Mesenchymal stem cell (in vitro differentiated cells and primary cell): Measurements from ENCODE around the gene THBS4.

Experiments used
- DNase-seq: peaks from one replicate; pipeline ENCODE4 v3.0.0-alpha.2; 2013
- H2AFZ ChIP-seq: one replicate; pipeline ENCODE4 v1.6.1; 2013; ENCODE audit warnings: low read depth, mild to moderate bottlenecking, control low read depth, inconsistent platforms, low read length, moderate library complexity
- H2AK5ac ChIP-seq: 2 replicates; pipeline ENCODE4 v1.6.1; 2013; ENCODE audit warnings: low read length, moderate library complexity, mild to moderate bottlenecking, inconsistent platforms; ENCODE audit not compliant: severe bottlenecking
- H2BK120ac ChIP-seq: one replicate; pipeline ENCODE4 v1.6.1; 2013; ENCODE audit warnings: low read depth, mild to moderate bottlenecking, inconsistent platforms, low read length, moderate library complexity
- H2BK12ac ChIP-seq, 2 experiments: one replicate each; pipeline ENCODE4 v1.6.1; 2013; ENCODE audit warnings: inconsistent platforms in 2 of 2, low read length in 2 of 2, mild to moderate bottlenecking in 2 of 2, moderate library complexity in 2 of 2, control low read depth in 1 of 2
- H2BK15ac ChIP-seq: one replicate; pipeline ENCODE4 v1.6.1; 2013; ENCODE audit warnings: mild to moderate bottlenecking, low read depth, inconsistent platforms; ENCODE audit not compliant: poor library complexity, severe bottlenecking
- H2BK5ac ChIP-seq: 2 replicates; pipeline ENCODE4 v1.6.1; 2013; ENCODE audit warnings: low read depth, mild to moderate bottlenecking, low read length, control low read depth, inconsistent platforms; ENCODE audit not compliant: poor library complexity, severe bottlenecking
- H3K14ac ChIP-seq, 2 experiments: one replicate each; pipeline ENCODE4 v1.6.1; 2013; ENCODE audit warnings: inconsistent platforms in 2 of 2, low read length in 2 of 2, control low read depth in 1 of 2, mild to moderate bottlenecking in 1 of 2, moderate library complexity in 1 of 2
- H3K18ac ChIP-seq, 2 experiments: one replicate each; pipeline ENCODE4 v1.6.1; 2013; ENCODE audit warnings: inconsistent platforms in 2 of 2, low read length in 2 of 2, control low read depth in 1 of 2, low read depth in 1 of 2, mild to moderate bottlenecking in 1 of 2
- H3K23ac ChIP-seq, 2 experiments: one replicate each; pipeline ENCODE4 v1.6.1; 2013; ENCODE audit warnings: inconsistent platforms in 2 of 2, low read length in 2 of 2, mild to moderate bottlenecking in 2 of 2, moderate library complexity in 2 of 2, control low read depth in 1 of 2
- H3K27ac ChIP-seq: 2 replicates; pipeline ENCODE4 v1.5.1; 2013; ENCODE audit warnings: mild to moderate bottlenecking, moderate library complexity, low read length, control low read depth, inconsistent platforms; ENCODE audit not compliant: poor library complexity, severe bottlenecking
- H3K27me3 ChIP-seq, 2 experiments: 2 replicates each; pipeline versions ENCODE4 v1.6.1 to v1.7.0; 2013; ENCODE audit warnings: low read length in 2 of 2, mild to moderate bottlenecking in 2 of 2, moderate library complexity in 2 of 2, control low read depth in 1 of 2, inconsistent platforms in 1 of 2; ENCODE audit not compliant: control insufficient read depth in 1 of 2, insufficient read depth in 1 of 2
- H3K36me3 ChIP-seq, 2 experiments: 2 replicates each; pipeline versions ENCODE4 v1.6.1 to v1.7.0; 2013; ENCODE audit warnings: low read length in 2 of 2, control low read depth in 1 of 2, inconsistent platforms in 1 of 2, low read depth in 1 of 2, mild to moderate bottlenecking in 1 of 2; ENCODE audit not compliant: insufficient read depth in 2 of 2, control insufficient read depth in 1 of 2
- H3K4ac ChIP-seq, 2 experiments: one replicate each; pipeline ENCODE4 v1.6.1; 2013; ENCODE audit warnings: inconsistent platforms in 2 of 2, low read length in 2 of 2, mild to moderate bottlenecking in 2 of 2, moderate library complexity in 2 of 2, control low read depth in 1 of 2, low read depth in 1 of 2
- H3K4me1 ChIP-seq: 2 replicates; pipeline ENCODE4 v1.6.1; 2013; ENCODE audit warnings: low read depth, low read length, control low read depth; ENCODE audit not compliant: control insufficient read depth, insufficient read depth
- H3K4me2 ChIP-seq: 2 replicates; pipeline ENCODE4 v1.6.1; 2013; ENCODE audit warnings: low read length, mild to moderate bottlenecking, inconsistent platforms; ENCODE audit not compliant: poor library complexity, severe bottlenecking
- H3K4me3 ChIP-seq, 2 experiments: 2 replicates each; pipeline versions ENCODE4 v1.5.1 to v1.7.0; 2013; ENCODE audit warnings: low read length in 2 of 2, mild to moderate bottlenecking in 2 of 2, control low read depth in 1 of 2, low read depth in 1 of 2; ENCODE audit not compliant: insufficient read depth in 1 of 2
- H3K79me1 ChIP-seq: replicated peaks from 2 replicates; pipeline ENCODE4 v1.6.1; 2013; ENCODE audit warnings: mild to moderate bottlenecking, control low read depth, low read length, inconsistent platforms; ENCODE audit not compliant: poor library complexity, severe bottlenecking
- H3K9ac ChIP-seq: 2 replicates; pipeline ENCODE4 v1.7.0; 2013; ENCODE audit warnings: mild to moderate bottlenecking, low read length, moderate library complexity
- H3K9me3 ChIP-seq: 2 replicates; pipeline ENCODE4 v1.7.0; 2013; ENCODE audit warnings: mild to moderate bottlenecking, low read length; ENCODE audit not compliant: control insufficient read depth
- H4K8ac ChIP-seq: one replicate; pipeline ENCODE4 v1.6.1; 2013; ENCODE audit warnings: inconsistent platforms, mild to moderate bottlenecking, low read length, moderate library complexity
- H4K91ac ChIP-seq: one replicate; pipeline ENCODE4 v1.6.1; 2013; ENCODE audit warnings: mild to moderate bottlenecking, low read length, inconsistent platforms
- WGBS: methylation state at CpG from one replicate; pipeline ENCODE4 v1.1.7; 2013; ENCODE audit warnings: mixed read lengths; 5-methylcytosine and 5-hydroxymethylcytosine counted together

Gene THBS4

GRCh38 chr5:80094236-80094738 is 59.1 kb downstream of the THBS4 start:
- no peak for DNase-seq
- no peaks in the 10 kb centered on the region for H3K27me3 ChIP-seq
- H3K36me3 ChIP-seq, result no peaks in the 10 kb centered on the region
- no peak overlapping the region for H3K4ac ChIP-seq
- H3K79me1 ChIP-seq, result no peaks in the 10 kb centered on the region
- no peak overlapping the region for H3K14ac ChIP-seq
- H4K91ac ChIP-seq, result no peak overlapping the region
- no peak overlapping the region for H3K23ac ChIP-seq
- H2AFZ ChIP-seq, result no peak overlapping the region
- peaks cover 9% of the 10 kb centered on the region for H3K4me1 ChIP-seq
- no peak overlapping the region for H2AK5ac ChIP-seq
- 96% methylated on average over 3 of the region's 5 CpGs for WGBS
- H3K9me3 ChIP-seq, result no peaks in the 10 kb centered on the region
- no peak overlapping the region for H2BK5ac ChIP-seq
- no peak overlapping the region for H2BK15ac ChIP-seq
- peak overlapping the region; percentile 42 for H4K8ac ChIP-seq
- H3K4me2 ChIP-seq, result no peak overlapping the region
- no peak overlapping the region for H2BK120ac ChIP-seq
- H2BK12ac ChIP-seq, result no peak overlapping the region
- H3K9ac ChIP-seq, result no peak overlapping the region
- H3K27ac ChIP-seq, result peak overlapping the region; percentile 31
- no peak overlapping the region for H3K18ac ChIP-seq
- H3K4me3 ChIP-seq, result no peak overlapping the region

- Histone ChIP-seq H2BK12ac (no peak overlapping the region), H3K18ac (no peak overlapping the region), H2BK5ac (no peak overlapping the region), H3K4ac (no peak overlapping the region), H2BK15ac (no peak overlapping the region), H3K27me3 (peaks cover 0 to 4% of the 10 kb centered on the region in 2 experiments), H3K14ac (no peak overlapping the region), H3K4me3 (no peak overlapping the region), H2AFZ (no peak overlapping the region), H3K23ac (no peak overlapping the region), H3K36me3 (no peaks in the 10 kb centered on the region), H3K4me1 (peaks cover 9% of the 10 kb centered on the region), H3K79me1 (no peaks in the 10 kb centered on the region), H4K91ac (no peak overlapping the region), H2BK120ac (no peak overlapping the region), H3K27ac (no peak overlapping the region), H4K8ac (no peak overlapping the region), H3K4me2 (no peak overlapping the region), H3K9me3 (no peaks in the 10 kb centered on the region), H3K9ac (no peak overlapping the region), H2AK5ac (no peak overlapping the region)
- WGBS, result 91% methylated on average over 8 of the region's 10 CpGs
- no peak for DNase-seq
Observed at GRCh38 chr5:80097451-80097850, 62.3 kb downstream of the THBS4 start.

- H3K9me3 ChIP-seq, result no peaks in the 10 kb centered on the region
- no peaks in the 10 kb centered on the region for H3K36me3 ChIP-seq
- H3K4ac ChIP-seq, result no peak overlapping the region
- no peak overlapping the region for H2BK5ac ChIP-seq
- H3K27ac ChIP-seq, result no peak overlapping the region
- H3K9ac ChIP-seq, result no peak overlapping the region
- no peaks in the 10 kb centered on the region for H3K79me1 ChIP-seq
- H3K18ac ChIP-seq, result no peak overlapping the region
- H4K91ac ChIP-seq, result no peak overlapping the region
- H2BK120ac ChIP-seq, result no peak overlapping the region
- no peak overlapping the region for H2AK5ac ChIP-seq
- no peak overlapping the region for H2BK12ac ChIP-seq
- H4K8ac ChIP-seq, result no peak overlapping the region
- H3K14ac ChIP-seq, result no peak overlapping the region
- H2BK15ac ChIP-seq, result no peak overlapping the region
- H3K4me2 ChIP-seq, result no peak overlapping the region
- no peak for DNase-seq
- peaks cover 5% of the 10 kb centered on the region for H3K4me1 ChIP-seq
- H3K27me3 ChIP-seq, result peaks cover 0 to 14% of the 10 kb centered on the region in 2 experiments
- no peak overlapping the region for H2AFZ ChIP-seq
- no peak overlapping the region for H3K23ac ChIP-seq
- no peak overlapping the region for H3K4me3 ChIP-seq
Observed at GRCh38 chr5:80101993-80102392, 66.8 kb downstream of the THBS4 start.

GRCh38 chr5:80103371-80103770 is 68.2 kb downstream of the THBS4 start:
- WGBS, result 90% methylated on average over 4 of the region's 6 CpGs
- H2BK12ac ChIP-seq, result no peak overlapping the region
- no peaks in the 10 kb centered on the region for H3K9me3 ChIP-seq
- no peak overlapping the region for H3K27ac ChIP-seq
- no peak overlapping the region for H3K23ac ChIP-seq
- no peak for DNase-seq
- H2BK15ac ChIP-seq, result no peak overlapping the region
- no peak overlapping the region for H3K4me3 ChIP-seq
- no peak overlapping the region for H2AK5ac ChIP-seq
- no peak overlapping the region for H3K4ac ChIP-seq
- no peak overlapping the region for H4K8ac ChIP-seq
- no peak overlapping the region for H3K14ac ChIP-seq
- H3K79me1 ChIP-seq, result no peaks in the 10 kb centered on the region
- no peak overlapping the region for H2BK5ac ChIP-seq
- no peak overlapping the region for H3K18ac ChIP-seq
- H3K27me3 ChIP-seq, result peaks cover 0 to 14% of the 10 kb centered on the region in 2 experiments
- H3K9ac ChIP-seq, result no peak overlapping the region
- no peaks in the 10 kb centered on the region for H3K4me1 ChIP-seq
- H2BK120ac ChIP-seq, result no peak overlapping the region
- no peak overlapping the region for H3K4me2 ChIP-seq
- no peak overlapping the region for H2AFZ ChIP-seq
- no peaks in the 10 kb centered on the region for H3K36me3 ChIP-seq
- no peak overlapping the region for H4K91ac ChIP-seq
